NOMO-1 (cell line): ENCODE data around the gene SIX6.
"Not testable (repeated sequence)": the region's sequence is repeated elsewhere in the genome, so short reads cannot be mapped to it uniquely, and the experiment has no call there.

Source experiments
- DNase-seq, 2 experiments: peaks; one replicate each; lab custom pipeline; 2025; ENCODE audit not compliant: unreplicated experiment in 2 of 2; lab: John Stamatoyannopoulos, UW

Gene SIX6

GRCh38 chr14:60508707-60509437 is at the start of gene SIX6:
TSS of gene SIX6 (plus strand) at chr14:60509146. CDS start at chr14:60509399, 253 bp downstream.
- DNase-seq = no peak

DNA sequence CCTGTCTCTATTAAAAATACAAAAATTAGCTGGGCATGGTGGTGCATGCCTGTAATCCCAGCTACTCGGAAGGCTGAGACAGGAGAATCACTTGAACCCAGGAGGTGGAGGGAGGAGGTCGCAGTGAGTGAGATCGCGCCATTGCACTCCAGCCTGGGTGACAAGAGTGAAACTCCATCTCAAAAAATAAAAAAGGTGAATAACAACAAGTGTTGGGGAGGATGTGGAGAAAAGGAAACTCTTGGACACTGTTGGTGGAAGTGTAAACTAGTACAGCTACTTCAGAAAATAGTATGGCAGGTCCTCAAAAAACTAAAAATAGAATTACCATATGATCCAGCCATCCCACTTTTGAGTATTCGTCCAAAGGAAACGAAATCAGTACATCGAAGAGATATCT is 28.7 kb upstream of the SIX6 start:
- DNase-seq = not testable (repeated sequence)

- DNase-seq = no peak
Measured at GRCh38 chr14:60482743-60483142, 26.2 kb upstream of the SIX6 start.

GRCh38 chr14:60485057-60485597 is 23.8 kb upstream of the SIX6 start:
- no peak for DNase-seq

GRCh38 chr14:60485598-60486251 is 23.2 kb upstream of the SIX6 start, which contains the start of gene C14orf39:
TSS of gene C14orf39 (minus strand) at chr14:60486063. CDS start at chr14:60485078, 985 bp downstream.
- no peak for DNase-seq

DNA sequence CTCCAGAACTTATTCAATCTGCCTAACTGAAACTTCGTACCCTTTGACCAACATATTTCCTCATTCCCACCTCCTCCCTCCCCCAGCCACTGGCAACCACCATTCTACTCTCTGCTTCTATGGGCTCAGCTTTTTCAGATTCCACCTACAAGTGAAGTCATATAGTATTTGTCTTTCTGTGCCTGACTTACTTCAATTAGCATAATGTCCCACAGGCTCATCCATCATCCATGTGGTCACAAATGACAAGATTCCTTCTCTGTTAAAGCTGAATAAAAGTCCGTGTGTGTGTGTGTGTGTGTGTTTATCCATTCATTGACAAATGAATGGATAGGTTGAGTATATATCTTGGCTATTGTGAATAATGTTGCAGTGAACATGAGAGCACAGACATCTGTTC is 21.7 kb upstream of the SIX6 start:
- DNase-seq = no peak

GRCh38 chr14:60488175-60488574 is 20.8 kb upstream of the SIX6 start:
- no peak for DNase-seq

GRCh38 chr14:60490270-60490669 is 18.7 kb upstream of the SIX6 start:
- no peak for DNase-seq

- DNase-seq = no peak
Measured at GRCh38 chr14:60495946-60496345, 13.0 kb upstream of the SIX6 start.

DNA sequence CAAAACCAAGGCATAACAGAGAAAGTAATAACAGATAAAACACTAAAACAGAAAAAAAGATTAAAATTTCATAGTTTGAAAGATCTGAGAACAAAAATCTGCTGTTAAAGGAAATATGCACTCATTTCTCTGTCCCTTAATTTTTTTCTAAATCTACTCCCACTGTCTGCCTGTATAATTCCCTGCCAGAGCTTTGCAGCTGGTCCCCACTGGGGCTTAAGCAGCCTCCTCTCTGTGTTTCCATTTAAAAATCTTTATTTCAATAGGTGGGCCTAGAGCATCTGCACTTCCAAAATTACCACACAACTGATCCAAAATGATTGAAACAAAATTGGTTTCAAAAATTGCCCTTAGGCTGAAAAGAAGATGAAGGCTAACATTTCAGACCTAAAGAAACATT is 6.4 kb upstream of the SIX6 start:
- DNase-seq = no peak

DNA sequence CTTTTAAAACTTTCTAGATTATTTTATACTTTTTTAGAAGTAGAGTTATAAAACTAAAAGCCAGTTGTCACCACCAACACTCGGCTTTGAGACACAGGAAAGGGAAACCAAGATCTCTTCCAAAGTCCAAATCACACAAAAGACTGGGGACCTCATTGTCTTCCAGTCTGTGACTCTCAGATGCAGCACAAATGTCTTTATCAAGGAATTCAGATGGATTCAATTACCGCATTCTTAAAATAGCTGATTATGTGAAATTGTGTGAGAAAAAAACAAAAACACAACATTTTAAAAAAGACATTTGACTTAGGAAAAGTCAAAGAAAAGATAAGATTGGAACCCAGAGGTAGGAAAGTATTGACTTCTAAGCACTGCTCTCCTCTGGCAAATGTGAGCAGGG is 3.5 kb upstream of the SIX6 start:
- no peak for DNase-seq

DNA sequence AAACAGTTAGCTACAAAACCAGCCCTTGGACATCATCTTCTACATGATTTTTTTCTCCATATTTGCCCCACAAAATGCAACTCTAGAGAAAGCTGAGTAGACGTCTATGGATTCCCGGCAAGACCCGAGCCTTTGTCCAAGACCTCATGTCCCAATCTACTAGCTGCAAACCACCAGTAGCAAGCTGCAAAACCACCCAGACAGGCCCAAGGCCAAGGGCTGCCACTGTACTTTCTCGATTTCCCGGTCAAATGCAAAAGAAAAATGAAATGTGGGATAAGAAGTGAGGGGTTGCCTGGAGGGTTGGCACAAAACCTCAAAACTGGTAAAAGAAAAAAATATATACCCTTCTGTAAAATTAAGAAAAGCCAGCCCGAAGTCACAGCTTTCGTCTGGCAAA is 2.9 kb upstream of the SIX6 start:
- no peak for DNase-seq

GRCh38 chr14:60506462-60506984 is 2.4 kb upstream of the SIX6 start:
- DNase-seq = no peak

DNA sequence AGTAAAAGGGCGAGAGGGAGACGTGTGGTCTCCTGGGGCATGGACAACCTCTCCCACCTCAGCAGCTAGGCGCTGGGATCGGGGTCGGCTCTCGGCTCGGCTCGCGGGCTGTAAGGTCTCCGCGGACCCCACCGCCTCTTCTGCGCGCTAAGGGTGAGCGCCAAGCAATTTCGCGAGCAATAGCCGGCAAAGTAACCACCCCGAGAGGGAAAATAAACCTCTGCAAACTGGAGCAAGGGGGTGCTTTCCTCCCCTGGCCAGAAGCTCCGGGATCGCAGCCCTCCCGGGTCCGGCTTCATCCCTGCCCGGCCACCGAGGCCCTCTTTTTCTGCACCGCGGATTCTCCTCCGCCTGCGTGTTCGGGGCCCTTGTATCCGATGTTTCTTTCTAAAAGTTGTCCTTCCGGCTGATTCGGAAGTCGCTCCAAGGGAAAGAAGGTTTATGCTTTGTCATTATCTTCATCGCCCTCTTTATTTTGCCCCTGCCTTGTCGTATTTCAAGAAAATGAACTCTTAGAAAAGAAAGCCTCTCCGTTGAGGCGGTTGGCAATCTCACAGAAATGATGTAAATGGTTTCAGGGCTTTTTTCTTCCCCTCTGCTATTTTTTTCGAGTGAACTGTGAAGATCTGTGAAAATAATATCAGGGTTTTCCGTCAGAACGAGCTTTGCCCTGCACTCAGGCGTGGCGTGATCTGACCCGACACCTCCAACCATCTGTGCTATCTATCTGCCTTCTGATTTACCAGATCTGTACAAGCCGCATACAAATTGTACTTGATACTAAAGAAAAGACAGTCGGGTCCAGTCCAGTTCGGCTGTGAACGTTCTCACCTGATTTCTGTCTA is 1.7 kb upstream of the SIX6 start:
- DNase-seq = no peak

DNA sequence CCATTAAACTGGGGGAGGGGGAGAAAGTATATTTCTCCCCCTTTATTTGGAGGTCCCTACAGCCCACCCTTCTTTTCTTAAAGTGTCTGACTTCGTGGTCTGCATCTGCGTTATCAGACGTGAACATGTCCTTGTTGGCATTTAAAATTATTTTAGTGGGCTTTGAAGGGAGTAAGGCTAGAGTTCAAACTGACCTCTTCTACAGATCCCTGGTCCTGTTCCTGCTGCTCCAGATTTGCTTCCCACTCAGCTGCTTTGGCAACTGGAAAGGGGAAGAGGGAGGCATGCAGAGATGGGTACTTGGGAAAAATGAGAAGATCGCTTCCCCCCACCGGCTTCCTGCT is 611 bp upstream of the SIX6 start:
- DNase-seq = no peak

- DNase-seq = no peak
Measured at GRCh38 chr14:60509438-60510253, 700 bp downstream of the SIX6 start.

DNA sequence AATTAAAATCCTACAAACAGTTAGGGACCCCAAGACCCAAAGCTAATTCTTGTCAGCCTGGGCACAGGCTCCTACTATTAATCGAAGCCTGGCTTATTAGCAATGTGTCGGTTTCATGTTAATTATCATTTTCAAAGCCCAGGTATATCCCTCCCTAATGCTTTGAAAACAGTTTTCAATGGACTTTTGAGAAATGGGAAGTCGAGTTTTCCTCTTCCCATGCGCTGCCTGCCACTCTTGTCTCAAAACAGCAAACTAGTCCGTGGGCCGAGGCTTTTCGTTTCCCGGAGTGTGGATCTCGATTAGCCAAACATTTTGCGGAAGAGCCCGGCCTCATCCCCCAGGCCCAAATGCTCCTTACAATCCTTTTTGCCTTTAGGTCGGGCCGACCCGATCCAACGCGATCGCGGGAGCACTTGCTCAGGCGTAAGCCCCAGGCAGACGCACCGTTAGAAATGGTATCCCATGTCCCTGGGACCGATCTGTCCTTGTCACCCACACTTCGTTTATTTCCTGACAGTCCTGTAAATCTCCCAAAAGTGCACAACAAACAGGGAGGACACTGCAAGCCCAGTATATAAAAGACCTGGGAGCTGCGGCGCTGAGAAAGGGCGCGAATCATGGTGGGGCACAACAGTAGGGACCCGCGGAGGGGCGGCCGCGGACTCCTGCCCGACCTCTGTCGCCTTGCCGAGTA is 1.5 kb downstream of the SIX6 start:
- no peak for DNase-seq

GRCh38 chr14:60510951-60511599 is 2.1 kb downstream of the SIX6 start:
- DNase-seq = no peak

- DNase-seq = no peak
Measured at GRCh38 chr14:60512126-60512525, 3.2 kb downstream of the SIX6 start.
